ENCODE measurements around the gene NEURL2. TPM values are rescaled to one million over a fixed set of nuclear protein-coding genes. Genes with fewer than 3 reads are reported as not detected.

NEURL2 gene, protein sequence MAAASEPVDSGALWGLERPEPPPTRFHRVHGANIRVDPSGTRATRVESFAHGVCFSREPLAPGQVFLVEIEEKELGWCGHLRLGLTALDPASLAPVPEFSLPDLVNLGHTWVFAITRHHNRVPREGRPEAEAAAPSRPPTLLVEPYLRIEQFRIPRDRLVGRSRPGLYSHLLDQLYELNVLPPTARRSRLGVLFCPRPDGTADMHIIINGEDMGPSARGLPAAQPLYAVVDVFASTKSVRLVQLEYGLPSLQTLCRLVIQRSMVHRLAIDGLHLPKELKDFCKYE
- total RNA-seq = 3.6 and 11.8 TPM in 2 replicates

DNA sequence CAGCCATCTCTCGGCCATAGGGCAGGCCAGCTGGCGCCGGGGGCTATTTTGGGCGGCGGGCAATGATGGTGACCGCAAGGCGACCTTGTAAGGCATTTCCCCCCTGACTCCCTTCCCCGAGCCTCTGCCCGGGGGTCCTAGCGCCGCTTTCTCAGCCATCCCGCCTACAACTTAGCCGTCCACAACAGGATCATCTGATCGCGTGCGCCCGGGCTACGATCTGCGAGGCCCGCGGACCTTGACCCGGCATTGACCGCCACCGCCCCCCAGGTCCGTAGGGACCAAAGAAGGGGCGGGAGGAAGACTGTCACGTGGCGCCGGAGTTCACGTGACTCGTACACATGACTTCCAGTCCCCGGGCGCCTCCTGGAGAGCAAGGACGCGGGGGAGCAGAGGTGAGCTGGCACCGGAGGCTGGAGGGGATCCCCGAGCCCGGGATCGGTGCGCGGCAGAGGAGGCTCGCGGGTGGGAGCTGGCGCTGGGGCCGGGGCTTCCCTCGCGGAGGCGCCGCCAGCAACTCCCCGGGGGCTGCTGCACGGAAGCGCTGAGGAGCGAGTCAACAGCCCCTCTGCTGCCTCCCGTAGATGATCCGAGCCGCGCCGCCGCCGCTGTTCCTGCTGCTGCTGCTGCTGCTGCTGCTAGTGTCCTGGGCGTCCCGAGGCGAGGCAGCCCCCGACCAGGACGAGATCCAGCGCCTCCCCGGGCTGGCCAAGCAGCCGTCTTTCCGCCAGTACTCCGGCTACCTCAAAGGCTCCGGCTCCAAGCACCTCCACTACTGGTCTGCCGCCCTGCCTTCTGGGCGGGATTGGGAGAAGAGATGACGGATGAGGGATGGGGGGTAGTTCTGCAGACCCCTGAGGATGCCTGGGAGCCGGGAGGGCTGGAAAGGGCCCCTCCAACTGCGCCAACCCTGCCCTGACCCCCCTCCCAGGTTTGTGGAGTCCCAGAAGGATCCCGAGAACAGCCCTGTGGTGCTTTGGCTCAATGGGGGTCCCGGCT is at the start of gene NEURL2, which contains the start of gene CTSA:
TSS of gene NEURL2 (minus strand) at position 224 of the 999 bp plus-strand sequence. CDS start at position 7, 217 bp downstream.
TSS of gene CTSA (plus strand) at position 351 of the 999 bp plus-strand sequence. CDS start at position 585, 234 bp downstream.

DNA sequence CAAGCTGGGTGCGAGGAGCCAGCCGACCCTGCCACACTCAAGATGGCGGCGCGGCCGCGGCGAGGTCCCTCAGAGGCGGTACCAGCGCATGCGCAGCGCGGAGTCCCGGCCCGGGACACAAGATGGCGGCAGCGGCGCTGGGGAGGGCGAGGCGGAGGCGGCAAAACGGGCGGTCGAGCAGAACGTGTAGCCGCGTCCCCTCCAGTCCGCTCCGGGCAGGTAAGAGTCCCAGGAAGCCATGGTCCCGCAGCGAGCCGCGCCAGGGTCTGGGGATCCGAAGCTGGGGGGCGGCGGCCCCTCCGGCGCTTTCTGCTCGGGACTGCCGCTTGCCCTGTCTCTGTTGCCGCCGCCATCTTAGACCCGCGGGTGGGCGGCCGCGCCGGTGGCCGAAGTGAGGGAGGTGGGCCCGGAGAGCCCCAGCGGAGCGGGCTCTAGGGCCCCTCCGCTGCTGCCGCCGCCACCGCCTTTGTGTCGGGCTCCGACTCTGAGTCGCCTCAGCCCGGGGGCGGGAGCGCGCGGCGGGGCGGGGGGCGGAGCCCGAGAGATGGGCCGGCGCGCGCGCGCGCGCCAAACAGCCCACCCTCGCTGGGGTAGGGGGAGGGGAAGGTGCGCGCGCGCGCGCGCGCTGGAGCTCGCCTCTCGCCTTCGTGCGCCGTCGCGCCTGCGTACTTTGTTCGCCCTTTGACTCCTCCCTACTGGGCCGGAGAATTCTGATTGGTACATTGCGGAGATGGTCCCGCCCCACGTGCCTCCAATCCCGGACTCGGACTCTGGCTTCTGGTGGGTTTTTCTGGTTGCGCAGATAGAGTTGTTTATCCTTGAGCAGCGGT is 43.8 kb upstream of the NEURL2 start, which contains the start of gene PCIF1:
TSS of gene PCIF1 (plus strand) at position 98 of the 830 bp plus-strand sequence. CDS start 4,317 bp downstream, outside the sequence.

DNA sequence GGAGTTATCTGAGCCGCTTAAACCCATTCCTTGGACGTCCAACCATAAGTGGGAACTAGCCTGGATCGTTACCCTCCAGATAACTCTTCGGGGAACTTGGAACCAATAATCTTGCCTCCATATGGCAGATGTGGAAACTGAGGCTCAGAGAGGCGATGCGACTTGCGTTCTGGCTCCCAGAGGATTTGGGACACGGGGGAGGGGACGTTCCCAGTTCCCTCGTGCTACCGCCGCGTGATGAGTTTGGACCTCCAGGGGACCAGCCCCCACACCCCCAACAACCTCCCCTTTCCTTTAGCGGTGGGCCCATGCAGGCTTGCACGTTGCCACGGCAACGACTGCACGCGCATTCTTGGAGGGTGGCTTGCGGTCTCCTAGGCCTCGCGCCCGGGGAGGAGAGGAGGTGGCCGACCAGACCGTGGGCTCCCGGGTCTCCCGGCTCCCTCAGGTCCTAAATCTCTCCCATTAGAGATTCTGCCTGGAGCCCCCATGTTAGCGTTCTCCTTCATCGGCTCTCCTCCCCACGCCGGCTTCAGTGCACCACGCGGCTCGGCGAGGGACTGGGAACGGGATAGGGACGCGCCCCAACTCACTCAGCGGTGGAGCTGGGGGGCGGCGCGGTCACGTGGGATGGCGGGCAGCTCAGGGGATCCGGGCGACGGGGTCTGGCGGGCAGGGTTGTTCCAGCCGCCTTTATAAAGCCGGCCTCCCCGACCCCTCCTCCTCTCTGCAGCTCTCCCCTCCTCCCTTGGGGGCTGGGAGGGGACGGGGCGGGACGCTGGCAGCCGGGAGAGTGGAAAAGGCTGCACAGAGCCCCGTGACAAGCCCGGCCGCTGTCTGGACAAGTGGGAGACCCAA is 20.7 kb upstream of the NEURL2 start, which contains the start of gene PLTP:
TSS of gene PLTP (minus strand) at position 670 of the 858 bp plus-strand sequence. CDS start 703 bp downstream, outside the sequence.

DNA sequence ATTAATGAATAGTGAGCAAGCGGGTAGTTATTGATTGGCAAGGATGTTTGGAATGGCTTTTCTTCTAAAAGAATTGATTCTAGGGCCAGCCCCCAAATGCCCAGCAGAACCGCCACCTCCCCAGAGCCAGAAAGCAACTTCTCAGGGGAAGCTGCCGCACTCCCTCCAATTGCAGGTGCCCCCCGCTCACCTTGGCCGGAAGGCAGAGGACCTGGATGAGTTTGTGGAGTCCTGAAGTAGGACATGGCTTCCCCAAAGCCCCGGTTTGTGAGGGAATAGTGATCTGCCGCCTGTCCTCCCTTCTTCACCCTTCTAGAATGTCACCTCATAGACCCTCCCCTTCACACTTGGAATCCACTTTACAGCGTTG is 3.7 kb downstream of the NEURL2 start, which contains the start of gene SPATA25:
TSS of gene SPATA25 (minus strand) at position 277 of the 370 bp plus-strand sequence. CDS start at position 245, 32 bp downstream.

DNA sequence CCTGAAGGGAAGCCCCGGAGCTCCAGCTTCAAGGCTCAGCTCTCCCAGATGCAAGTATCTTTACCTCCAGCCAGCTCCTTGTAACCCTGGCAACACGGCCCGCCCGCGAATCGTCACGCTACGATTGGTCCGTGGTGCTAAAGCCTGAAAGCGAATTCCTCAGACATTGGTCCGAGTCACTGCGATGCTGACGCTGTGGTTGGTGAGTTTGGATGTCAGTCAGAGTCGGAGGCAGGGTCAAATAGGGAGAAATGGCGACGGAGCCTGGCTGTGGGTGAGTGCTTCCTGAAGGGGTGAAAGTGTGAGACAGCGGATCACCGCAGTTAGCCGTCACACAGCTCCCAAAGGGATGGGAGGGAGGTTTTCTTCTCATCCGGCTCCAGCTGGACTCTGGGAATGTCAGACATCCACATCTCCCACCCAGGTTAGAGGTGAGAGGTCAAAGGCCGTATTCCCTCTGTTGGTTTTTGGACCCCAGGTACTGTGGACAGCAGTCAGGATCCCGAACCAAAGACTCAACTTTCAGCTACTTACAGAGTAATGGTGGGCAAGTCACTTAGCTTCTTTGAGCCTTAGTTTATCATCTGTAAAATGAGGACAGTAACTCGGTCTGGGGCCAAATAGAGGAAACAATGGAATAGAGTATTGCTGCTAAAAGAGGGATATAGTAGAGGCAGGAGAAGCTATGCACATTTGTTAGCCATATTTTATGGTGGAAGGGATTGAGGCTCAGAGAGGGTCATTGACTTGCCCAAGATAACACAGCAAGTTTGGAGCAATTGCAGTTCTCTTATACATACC is 9.8 kb downstream of the NEURL2 start, which contains the start of gene ZSWIM1:
TSS of gene ZSWIM1 (plus strand) at position 240 of the 801 bp plus-strand sequence. CDS start 1,366 bp downstream, outside the sequence.

DNA sequence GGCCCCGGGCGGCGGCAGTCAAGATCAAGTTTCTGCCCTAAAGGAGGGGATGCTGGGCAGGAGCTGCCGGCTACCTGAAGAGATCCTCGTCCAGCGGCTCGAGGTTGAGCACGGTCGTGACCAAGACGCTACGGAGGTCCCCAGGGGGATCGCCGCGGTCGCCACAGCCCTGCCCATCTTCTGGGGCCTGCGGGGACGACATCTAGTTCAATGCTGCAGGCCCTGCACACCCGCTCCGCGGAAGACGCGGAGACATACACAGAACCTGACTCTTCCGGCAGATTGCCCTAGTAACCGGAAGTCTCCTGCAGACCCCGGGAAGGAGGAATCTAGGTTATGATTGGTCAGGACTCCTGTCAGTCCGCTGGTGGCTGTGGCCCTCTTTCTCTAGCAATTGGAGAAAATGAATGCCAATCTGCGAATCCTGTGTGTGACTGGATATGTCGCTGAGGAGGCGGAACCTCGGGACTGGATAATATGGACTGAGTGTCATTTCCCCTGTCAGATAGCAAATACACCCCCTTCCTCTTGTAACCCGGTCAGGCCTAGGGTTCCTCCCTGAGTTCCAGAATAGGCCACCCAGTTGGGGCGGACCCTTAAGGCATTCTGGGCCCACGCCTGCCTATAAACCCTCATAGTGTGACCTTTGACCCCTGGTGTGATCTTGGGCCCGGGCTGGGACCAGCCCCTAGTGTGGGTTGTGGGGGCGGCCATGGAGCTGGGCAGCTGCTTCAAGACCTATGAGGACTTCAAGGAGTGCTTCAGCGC is 33.7 kb downstream of the NEURL2 start, which contains the start of the genes ACOT8 and ZSWIM3:
TSS of gene ACOT8 (minus strand) at position 279 of the 768 bp plus-strand sequence. CDS start at position 202, 77 bp downstream.
TSS of gene ZSWIM3 (plus strand) at position 501 of the 768 bp plus-strand sequence. CDS start at position 713, 212 bp downstream.

Other genes with a start within 250 kb of the NEURL2 start
- gene WFDC11, start 221.0 kb downstream of the NEURL2 start, total RNA-seq = not detected in 2 replicates
- gene WFDC13, start 189.2 kb downstream of the NEURL2 start, total RNA-seq = not detected in 2 replicates
- not detected in 2 replicates for gene WFDC10B, start 186.2 kb downstream of the NEURL2 start, total RNA-seq
- gene SPINT4, start 168.9 kb downstream of the NEURL2 start, total RNA-seq = not detected in 2 replicates
- 0.66 TPM in 1 of 2 replicates, not detected in the other for gene WFDC3, start 99.3 kb downstream of the NEURL2 start, total RNA-seq
- 14.3 and 18.4 TPM in 2 replicates for gene DNTTIP1, start 99.3 kb downstream of the NEURL2 start, total RNA-seq
- gene UBE2C, start 78.6 kb downstream of the NEURL2 start, total RNA-seq = 1.8 and 71.3 TPM in 2 replicates
- gene TNNC2, start 63.9 kb downstream of the NEURL2 start, total RNA-seq = 0.66 TPM in 1 of 2 replicates, not detected in the other
- 51.2 and 79.3 TPM in 2 replicates for gene SNX21, start 57.4 kb downstream of the NEURL2 start, total RNA-seq
- gene ACOT8, start 33.8 kb downstream of the NEURL2 start, total RNA-seq = 34.9 and 44.6 TPM in 2 replicates
- gene ZSWIM3, start 33.6 kb downstream of the NEURL2 start, total RNA-seq = 3.9 and 5.2 TPM in 2 replicates
- 8.1 and 14.0 TPM in 2 replicates for gene ZSWIM1, start 10.0 kb downstream of the NEURL2 start, total RNA-seq
- 1.6 and 3.3 TPM in 2 replicates for gene SPATA25, start 3.6 kb downstream of the NEURL2 start, total RNA-seq
- 53.5 and 151 TPM in 2 replicates for gene CTSA, start 127 bp upstream of the NEURL2 start, total RNA-seq
- 14.6 and 77.5 TPM in 2 replicates for gene PLTP, start 20.9 kb upstream of the NEURL2 start, total RNA-seq
- 14.0 and 15.8 TPM in 2 replicates for gene PCIF1, start 43.5 kb upstream of the NEURL2 start, total RNA-seq
- gene ZNF335, start 81.0 kb upstream of the NEURL2 start, total RNA-seq = 16.9 and 32.6 TPM in 2 replicates
- 0.14 TPM in 1 of 2 replicates, not detected in the other for gene MMP9, start 117.7 kb upstream of the NEURL2 start, total RNA-seq
- under 0.01 TPM in 1 of 2 replicates, not detected in the other for gene SLC12A5, start 138.0 kb upstream of the NEURL2 start, total RNA-seq
- gene NCOA5, start 198.8 kb upstream of the NEURL2 start, total RNA-seq = 16.0 and 30.4 TPM in 2 replicates
- 0.57 and 0.66 TPM in 2 replicates for gene CD40, start 227.1 kb upstream of the NEURL2 start, total RNA-seq